Fibroblast of skin of back (primary cell): ENCODE measurements around the gene CD47.
A peak's percentile ranks its signal among the peaks of the same experiment; 100 is the strongest.

ENCODE experiments used
- DNase-seq: peaks from one replicate; pipeline ENCODE4 v3.0.0-alpha.2; 2013

CD47 gene

DNA sequence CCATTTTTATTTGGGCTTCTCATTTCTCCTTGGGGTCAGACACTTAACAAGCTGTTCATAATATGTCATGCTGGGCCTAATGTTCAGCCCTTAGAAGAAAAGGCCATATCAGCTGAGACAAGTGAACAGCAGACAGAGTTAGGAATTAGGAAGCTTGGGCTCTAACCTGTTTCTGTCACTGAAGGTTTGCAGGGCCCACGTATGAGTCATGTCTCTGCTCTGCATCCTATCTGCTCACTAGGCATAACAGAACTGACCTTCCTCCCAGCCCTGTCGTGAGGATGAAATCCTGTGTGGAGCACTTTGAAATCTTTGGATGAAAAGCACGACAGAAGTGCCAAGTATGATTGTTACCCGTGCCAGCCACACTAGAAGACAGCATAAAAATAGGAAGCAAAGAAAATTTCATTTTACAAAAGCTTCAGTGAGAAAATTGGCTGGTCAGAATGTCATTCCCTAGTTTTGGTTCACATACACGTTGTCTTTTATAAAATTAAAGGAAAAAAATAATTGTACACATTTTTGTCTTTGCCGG, 26.5 kb upstream of the CD47 start:
- peak; percentile 7 for DNase-seq

DNA sequence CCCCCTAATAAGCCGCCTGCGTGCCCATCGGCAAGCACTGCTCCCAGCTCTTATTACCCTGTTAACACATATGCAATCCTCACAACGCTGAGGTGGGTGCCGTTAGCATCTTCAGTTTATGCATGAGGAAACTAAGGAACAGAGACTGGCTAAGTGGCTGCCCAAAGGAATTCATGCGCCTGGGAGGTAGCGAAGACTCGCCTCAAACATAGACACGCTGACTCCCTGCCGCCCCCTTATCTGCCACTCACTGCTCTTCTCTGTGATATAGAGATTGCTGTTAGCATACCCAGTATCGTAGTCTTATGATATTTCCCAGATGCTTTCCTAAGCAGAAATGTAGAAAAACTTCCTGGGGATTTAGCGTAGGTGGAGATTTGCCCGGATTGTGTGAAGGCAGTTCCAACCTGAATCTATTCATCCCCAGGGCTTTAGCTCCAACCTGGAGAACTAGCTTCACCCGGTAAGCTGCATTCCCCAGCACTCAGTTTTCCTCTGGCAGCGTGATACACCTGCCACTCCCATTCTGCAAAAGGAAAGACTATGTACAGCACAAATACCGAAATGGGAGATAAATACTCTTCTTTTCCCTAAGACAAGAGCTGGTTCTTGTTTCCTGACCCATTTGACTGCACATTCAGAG, 23.7 kb upstream of the CD47 start:
- DNase-seq: no peak

DNA sequence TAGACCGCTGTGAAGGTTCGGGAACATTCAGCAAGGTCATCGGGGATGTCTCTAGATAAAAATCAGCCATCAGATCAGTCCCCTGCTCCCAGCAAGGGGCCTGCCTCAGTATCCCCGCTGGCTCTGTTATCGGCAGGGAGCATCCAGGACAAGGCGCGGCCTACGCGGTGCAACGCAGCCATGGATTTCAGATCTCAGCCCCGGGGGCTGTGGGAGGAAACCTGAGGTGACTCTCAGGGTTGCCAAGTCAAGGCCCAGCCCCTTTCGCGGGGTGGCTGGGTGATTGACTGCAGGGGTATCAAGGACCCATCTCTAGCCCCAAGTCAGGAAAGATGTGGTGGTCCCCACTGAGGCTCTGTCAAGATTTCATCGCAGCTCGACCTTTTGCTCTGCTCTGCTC, 23.1 kb upstream of the CD47 start:
- no peak for DNase-seq

- no peak for DNase-seq
These were observed 20.1 kb upstream of the CD47 start for GRCh38 chr3:108110934-108111333.

GRCh38 chr3:108108416-108108815, 17.6 kb upstream of the CD47 start:
- no peak for DNase-seq

- DNase-seq: no peak
These were observed 15.6 kb upstream of the CD47 start for GRCh38 chr3:108106449-108106848.

GRCh38 chr3:108106031-108106430, 15.2 kb upstream of the CD47 start:
- DNase-seq: peak; percentile 86

GRCh38 chr3:108103886-108104797, 13.3 kb upstream of the CD47 start:
- DNase-seq: peak; percentile 74

DNA sequence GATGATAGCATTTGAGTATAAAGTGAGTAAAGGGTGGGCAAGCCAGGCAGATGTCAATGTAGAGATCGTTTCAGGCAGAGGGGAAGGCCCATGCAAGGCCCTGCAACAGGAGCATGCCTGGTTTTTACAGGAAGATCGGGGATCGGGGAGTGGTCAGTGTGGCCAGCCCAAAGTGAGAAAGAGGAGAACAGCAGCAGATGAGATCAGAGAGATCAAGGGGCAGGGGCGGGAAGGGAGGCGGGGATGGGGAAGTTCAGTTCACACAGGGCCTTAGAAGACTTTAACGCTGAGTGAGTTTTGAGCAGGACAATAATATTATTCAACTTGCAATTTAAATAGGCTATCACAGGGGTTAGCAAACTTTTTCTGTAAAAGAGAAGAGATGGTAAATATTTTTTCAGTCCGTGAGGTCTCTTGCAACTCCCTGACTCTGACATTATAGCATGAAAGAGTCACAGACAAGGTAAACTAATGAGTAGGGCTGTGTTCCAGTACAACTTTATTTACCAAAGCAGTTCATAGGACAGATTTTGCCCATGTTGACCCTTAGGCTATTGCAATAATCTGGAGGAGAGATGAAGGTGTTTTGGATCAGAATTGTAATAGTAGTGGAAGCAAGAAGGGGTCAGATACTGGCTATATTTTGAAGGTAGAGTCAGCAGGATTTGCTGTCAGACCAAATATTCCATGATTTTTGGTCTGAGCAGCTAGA, 12.4 kb upstream of the CD47 start:
- no peak for DNase-seq

DNA sequence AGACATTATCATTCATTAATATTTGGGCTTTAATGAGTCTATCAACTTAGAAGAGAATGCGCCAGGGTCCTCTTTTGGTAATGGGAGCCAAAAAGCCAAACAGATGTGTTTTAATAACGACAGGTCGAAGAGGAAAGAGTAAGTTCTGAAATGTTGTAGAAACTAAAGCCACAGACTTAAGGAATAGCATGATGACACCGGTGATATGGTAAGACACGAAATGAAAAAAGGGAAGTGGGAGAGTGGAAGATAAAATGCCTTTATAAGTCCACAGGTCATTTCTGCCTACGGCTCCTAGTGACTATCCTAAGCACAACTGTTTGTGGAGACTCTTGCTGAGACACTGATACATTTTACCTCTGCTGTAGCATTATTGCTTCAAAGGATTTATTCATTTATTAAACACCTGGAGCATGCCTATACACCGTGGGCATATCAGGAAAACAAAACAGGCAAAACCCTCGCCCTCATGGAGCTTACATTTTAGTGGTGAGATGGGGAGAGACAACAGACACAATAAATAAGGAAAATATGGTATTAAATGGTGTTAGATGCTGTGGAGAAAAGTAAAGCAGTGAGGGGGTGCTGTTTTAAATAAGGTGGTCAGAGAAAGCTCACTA, 11.7 kb upstream of the CD47 start:
- no peak for DNase-seq

DNA sequence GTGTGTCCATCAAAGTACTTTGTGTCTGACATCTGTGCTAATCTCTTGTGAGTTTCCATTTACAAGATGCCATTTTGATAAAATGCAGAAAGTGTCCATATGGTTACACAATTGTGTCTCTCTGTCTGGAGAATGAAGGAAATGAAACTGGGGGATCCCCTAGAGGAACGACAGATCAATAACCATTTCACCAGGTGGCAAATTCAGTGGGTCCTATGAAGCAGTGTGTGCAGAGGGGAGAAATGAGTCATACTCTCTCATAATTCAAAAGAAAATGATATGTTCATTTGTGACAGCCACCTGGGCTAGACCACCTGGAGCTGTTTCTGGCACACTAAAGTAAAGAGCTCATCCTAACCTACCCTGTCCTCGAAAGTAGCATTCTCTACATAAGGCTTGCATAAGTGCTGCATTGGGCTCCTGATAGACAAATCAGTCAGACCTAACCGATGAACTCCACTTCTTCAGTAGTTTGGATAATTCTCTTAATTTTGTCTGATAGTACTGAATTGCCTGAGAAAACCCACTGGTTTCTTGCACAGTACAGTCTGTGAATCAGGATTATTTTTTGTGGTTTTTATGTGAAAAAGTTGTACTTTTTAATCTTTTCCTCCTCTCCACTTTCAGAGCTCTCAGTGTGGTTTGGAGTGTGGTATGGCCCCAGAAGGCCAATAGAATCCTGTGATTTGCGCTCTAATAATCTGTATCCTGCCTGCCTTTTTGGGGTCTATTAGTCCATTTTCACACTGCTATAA, 10.3 kb upstream of the CD47 start:
- DNase-seq: no peak

DNA sequence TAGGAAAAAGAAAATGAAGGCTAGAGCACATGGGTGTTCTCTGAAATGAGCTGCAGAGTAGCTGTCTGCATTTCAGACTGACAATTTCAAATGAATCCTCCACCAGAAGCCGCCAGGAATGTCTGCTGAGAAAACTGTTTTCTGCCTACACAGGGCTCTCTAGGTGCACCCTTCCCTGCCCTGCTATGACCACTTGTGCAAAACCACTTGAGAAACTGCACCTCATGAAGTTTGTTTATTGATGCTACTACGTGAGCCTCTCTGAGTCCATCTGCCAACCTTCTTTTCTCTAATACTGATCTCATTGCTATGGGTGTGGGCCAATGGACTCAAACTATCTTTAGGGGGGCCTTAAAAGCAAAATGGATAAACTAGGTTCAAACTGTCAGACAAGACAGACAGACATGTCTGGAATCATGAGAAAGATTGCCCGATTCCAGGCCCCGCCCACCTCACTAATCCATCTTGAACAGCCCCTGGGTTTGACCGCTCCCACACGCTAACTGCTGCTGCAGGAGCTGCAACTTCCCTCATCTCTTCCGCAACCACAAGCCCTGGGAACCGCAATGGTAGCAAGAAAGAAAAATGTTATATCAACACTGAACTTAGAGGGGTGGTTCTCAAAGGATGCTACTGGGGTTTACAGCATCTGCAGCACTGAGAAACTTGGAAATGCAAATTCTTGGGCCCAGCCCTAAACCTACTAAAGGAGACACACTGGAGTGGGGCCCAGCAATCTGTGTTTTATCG, 9.0 kb upstream of the CD47 start:
- DNase-seq: no peak

- DNase-seq: no peak
These were observed 8.4 kb upstream of the CD47 start for GRCh38 chr3:108099244-108099643.

DNA sequence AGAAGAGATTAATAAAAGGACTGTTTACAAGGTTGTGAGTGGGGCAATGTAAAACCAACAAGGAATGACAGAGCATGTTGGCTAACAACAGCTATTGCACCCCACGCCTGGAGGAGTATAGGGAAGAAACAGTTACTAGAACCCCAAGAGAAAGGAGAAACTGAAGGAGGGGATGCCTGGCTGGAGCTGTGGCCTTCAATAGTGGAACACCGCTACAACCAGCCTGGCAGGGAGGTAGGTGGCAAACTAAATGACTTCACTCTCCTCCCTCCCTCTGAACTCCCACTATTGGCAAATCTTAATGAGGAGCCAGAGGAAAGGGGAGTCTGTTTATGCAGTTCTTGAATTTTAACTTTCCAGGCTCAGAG, 7.2 kb upstream of the CD47 start:
- DNase-seq: no peak

DNA sequence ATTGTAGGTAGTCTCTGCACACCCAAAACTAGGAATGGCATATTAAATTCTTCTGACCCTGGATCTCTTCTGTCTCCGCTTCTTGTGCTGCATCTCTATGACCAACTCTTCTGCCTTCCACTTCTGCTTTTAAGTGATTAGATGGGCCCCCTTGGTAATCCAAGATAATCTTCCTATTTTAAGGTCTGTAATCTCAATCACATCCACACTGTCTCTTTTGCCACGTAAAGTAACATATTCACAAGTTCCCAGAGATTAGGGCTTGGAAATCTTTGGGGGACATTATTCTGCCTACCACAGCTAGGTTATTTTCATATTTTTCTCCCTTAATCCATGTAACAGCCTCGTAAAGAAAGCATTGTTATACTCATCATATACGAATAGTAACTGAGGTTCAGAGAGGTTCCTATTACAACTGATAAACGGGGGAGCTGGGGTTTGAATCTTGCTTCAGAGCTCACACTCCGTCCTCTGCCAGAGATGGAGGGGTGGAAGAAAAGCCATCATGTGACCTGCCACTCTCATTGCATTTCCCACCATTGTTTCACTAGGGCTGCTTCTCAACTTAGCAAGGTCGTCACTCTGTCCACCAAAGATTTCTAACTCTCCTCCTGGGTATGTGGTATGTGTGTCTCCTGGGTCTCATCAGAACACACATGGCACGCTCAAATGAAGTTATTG, 6.6 kb upstream of the CD47 start:
- no peak for DNase-seq

DNA sequence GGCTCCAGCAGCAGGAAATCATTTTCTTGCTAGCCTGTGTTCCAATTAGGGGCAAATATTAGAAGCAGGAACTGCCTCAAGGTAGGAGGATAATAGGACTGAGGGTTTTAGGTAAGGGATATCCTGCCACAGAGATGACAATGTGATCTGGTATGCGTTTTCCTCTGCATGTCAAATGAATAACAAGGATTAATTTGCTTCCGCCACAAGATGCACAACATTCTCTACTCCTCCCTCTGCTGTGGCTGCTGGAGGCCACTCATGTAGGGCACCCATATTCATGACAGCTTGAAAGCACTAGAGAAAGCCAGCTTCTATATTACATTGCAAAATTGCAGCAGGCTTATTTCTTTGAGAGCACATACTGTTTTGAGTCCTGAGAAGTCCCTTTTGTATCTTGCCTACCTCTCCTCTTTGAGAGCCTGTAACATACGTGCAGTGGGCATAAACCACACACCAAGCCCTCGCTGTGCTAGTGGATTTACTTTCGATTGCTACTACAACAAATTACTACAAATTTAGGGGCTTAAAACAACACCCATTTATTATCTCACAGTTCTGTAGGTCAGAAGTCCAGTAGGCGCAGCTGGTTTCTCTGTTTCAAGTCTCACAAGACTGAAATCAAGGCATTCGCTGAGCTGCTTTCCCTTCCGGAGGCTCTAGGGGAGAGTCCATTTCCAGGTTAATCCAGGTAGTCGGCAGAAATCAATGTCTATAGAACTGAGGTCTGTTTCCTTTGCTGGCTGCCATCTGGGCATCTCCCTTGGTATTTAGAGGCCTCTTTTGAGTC, 5.9 kb upstream of the CD47 start:
- no peak for DNase-seq

GRCh38 chr3:108093616-108094015, 2.8 kb upstream of the CD47 start:
- DNase-seq: no peak

DNA sequence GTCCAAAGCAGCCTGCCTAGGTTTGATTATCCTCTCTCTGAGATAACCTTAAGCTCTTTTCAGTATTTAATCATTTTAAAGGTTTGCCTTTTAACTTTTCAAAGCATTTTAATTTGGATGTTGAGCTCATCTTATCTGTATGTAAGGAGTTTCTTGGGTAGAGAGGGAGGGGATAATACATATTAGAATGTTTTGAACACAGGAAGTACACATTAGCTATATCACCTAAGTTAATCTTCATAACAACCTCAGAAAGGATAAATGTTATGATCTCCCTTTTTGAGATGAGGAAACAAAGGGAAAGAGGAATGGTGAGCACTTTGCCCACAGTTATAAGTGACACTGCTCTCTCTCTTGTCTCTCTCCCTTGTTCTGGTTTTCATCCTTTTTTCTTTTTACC, 2.2 kb upstream of the CD47 start:
- DNase-seq: no peak

GRCh38 chr3:108092501-108092900, 1.7 kb upstream of the CD47 start:
- no peak for DNase-seq
